Neural cell (in vitro differentiated cells): ENCODE measurements around the gene PPL. TPM values are rescaled to one million over a fixed set of nuclear protein-coding genes. Genes with fewer than 3 reads are reported as not detected.

Source experiments
- H2AFZ ChIP-seq: fragments of 200-600, 300-800 bp; sonication (generic), shearing (Covaris generic); 2 replicates; pipeline ENCODE4 v1.6.0; 2014; ENCODE audit warnings: low read depth, mild to moderate bottlenecking, antibody characterized with exemption, low read length, moderate library complexity
- H3F3A ChIP-seq: fragments of 200-600 bp; shearing (Covaris generic); 2 replicates; pipeline ENCODE4 v1.6.1; 2016; ENCODE audit warnings: mild to moderate bottlenecking, moderate library complexity, mixed read lengths, antibody characterized with exemption, low read length; ENCODE audit not compliant: insufficient read depth, poor library complexity, severe bottlenecking
- H3K27ac ChIP-seq: fragments of 200-600, 300-800 bp; sonication (generic), shearing (Covaris generic); 2 replicates; pipeline ENCODE4 v1.5.1; 2014; ENCODE audit warnings: mild to moderate bottlenecking, low read length, moderate library complexity
- H3K27me3 ChIP-seq: fragments of 300-800, 200-600 bp; sonication (generic), shearing (Covaris generic); 2 replicates; pipeline ENCODE4 v1.6.0; 2014; ENCODE audit warnings: mild to moderate bottlenecking, low read depth, low read length, moderate library complexity; ENCODE audit not compliant: insufficient read depth
- H3K36me3 ChIP-seq: fragments of 300-800, 200-600 bp; sonication (generic), shearing (Covaris generic); 2 replicates; pipeline ENCODE4 v1.5.1; 2014; ENCODE audit warnings: mild to moderate bottlenecking, antibody characterized with exemption, low read length, moderate library complexity; ENCODE audit not compliant: insufficient read depth
- H3K4me2 ChIP-seq: fragments of 300-800, 200-600 bp; sonication (generic), shearing (Covaris generic); 2 replicates; pipeline ENCODE4 v1.6.0; 2014; ENCODE audit warnings: mild to moderate bottlenecking, low read length
- H3K4me3 ChIP-seq: fragments of 300-800, 200-600 bp; sonication (generic), shearing (Covaris generic); 2 replicates; pipeline ENCODE4 v1.5.1; 2014; ENCODE audit warnings: mild to moderate bottlenecking, low read length, moderate library complexity
- H3K79me2 ChIP-seq: fragments of 200-600 bp; shearing (Covaris generic); replicated peaks from 2 replicates; pipeline ENCODE4 v1.6.0; 2014; ENCODE audit warnings: mild to moderate bottlenecking, low read length, moderate library complexity; ENCODE audit not compliant: insufficient read depth
- H3K9ac ChIP-seq: fragments of 300-800, 200-600 bp; sonication (generic), shearing (Covaris generic); 2 replicates; pipeline ENCODE4 v1.6.1; 2016; ENCODE audit warnings: mild to moderate bottlenecking, low read length, mixed read lengths
- H3K9me2 ChIP-seq: fragments of 200-600 bp; shearing (Covaris generic); 2 replicates; pipeline ENCODE4 v1.6.1; 2016; ENCODE audit warnings: mild to moderate bottlenecking, low read length, mixed read lengths; ENCODE audit not compliant: insufficient read depth
- H3K9me3 ChIP-seq: fragments of 200-600, 300-800 bp; sonication (generic), shearing (Covaris generic); 2 replicates; pipeline ENCODE4 v1.6.1; 2016; ENCODE audit warnings: mild to moderate bottlenecking, mixed run types, low read length, moderate library complexity, mixed read lengths
- H4K20me1 ChIP-seq: fragments of 200-600 bp; shearing (Covaris generic); 2 replicates; pipeline ENCODE4 v1.6.1; 2016; ENCODE audit warnings: mild to moderate bottlenecking, mixed run types; ENCODE audit not compliant: insufficient read depth
- CTCF ChIP-seq: fragments of 450-650 bp; IDR thresholded peaks from 2 replicates; pipeline ENCODE4 v1.5.1; 2014; ENCODE audit warnings: antibody characterized with exemption, mild to moderate bottlenecking, moderate library complexity; ENCODE audit not compliant: poor library complexity, severe bottlenecking
- EP300 ChIP-seq: fragments of 450-650 bp; conservative IDR thresholded peaks from 2 replicates; pipeline ENCODE4 v1.6.1; 2014; ENCODE audit warnings: antibody characterized with exemption, mild to moderate bottlenecking, moderate library complexity; ENCODE audit not compliant: poor library complexity, severe bottlenecking
- EZH2 ChIP-seq: fragments of 200-600, 300-800 bp; shearing (Covaris generic), sonication (generic); IDR thresholded peaks from 2 replicates; pipeline ENCODE4 v1.6.1; 2014; ENCODE audit warnings: antibody characterized with exemption, low read length, borderline replicate concordance, mild to moderate bottlenecking; ENCODE audit not compliant: insufficient read depth, poor library complexity, severe bottlenecking
- MXI1 ChIP-seq: fragments of 450-650 bp; conservative IDR thresholded peaks from 2 replicates; pipeline ENCODE4 v1.6.1; 2014; ENCODE audit warnings: antibody characterized with exemption, mild to moderate bottlenecking; ENCODE audit not compliant: poor library complexity, severe bottlenecking
- POLR2AphosphoS5 ChIP-seq: IDR thresholded peaks from 2 replicates; pipeline ENCODE4 v1.6.1; 2012
- RAD21 ChIP-seq: fragments of 450-650 bp; conservative IDR thresholded peaks from 2 replicates; pipeline ENCODE4 v1.6.1; 2014; ENCODE audit warnings: antibody characterized with exemption, mild to moderate bottlenecking, moderate library complexity
- REST ChIP-seq: IDR thresholded peaks from 2 replicates; pipeline ENCODE4 v1.6.1; 2012; ENCODE audit warnings: borderline replicate concordance
- SMC3 ChIP-seq: fragments of 450-650 bp; conservative IDR thresholded peaks from 2 replicates; pipeline ENCODE4 v1.6.1; 2014; ENCODE audit warnings: antibody characterized with exemption, mild to moderate bottlenecking, moderate library complexity; ENCODE audit not compliant: poor library complexity
- TAF1 ChIP-seq: IDR thresholded peaks from 2 replicates; pipeline ENCODE4 v1.6.1; 2012; ENCODE audit warnings: low read depth
- polyA plus RNA-seq: library from polyadenylated mRNA; depleted of rRNA; stranded (reverse); fragments of >200 nt; gene quantifications from 2 replicates; pipeline ENCODE4 v1.2.3, GENCODE V29; 2014

PPL gene
- polyA plus RNA-seq, 1 donor from 2014 or later: 0.81 TPM

- no peak overlapping the region for H3K4me3 ChIP-seq
- no peak overlapping the region for H3K4me2 ChIP-seq
- no peak overlapping the region for H3K9ac ChIP-seq
- H3K27ac ChIP-seq: no peak overlapping the region
- no peak for TF ChIP-seq RAD21
- no peak for TF ChIP-seq CTCF
- TF ChIP-seq REST: no peak
- TF ChIP-seq SMC3: no peak
- no peak for TF ChIP-seq EP300
- no peak for TF ChIP-seq MXI1
- no peak for TF ChIP-seq EZH2
- no peak for TF ChIP-seq TAF1
- TF ChIP-seq POLR2AphosphoS5: no peak
- no peaks in the 10 kb centered on the region for H3K9me3 ChIP-seq
- no peak overlapping the region for H2AFZ ChIP-seq
- no peaks in the 10 kb centered on the region for H3F3A ChIP-seq
- H3K36me3 ChIP-seq: no peaks in the 10 kb centered on the region
- H3K27me3 ChIP-seq: no peaks in the 10 kb centered on the region
- no peaks in the 10 kb centered on the region for H4K20me1 ChIP-seq
- no peaks in the 10 kb centered on the region for H3K79me2 ChIP-seq
- H3K9me2 ChIP-seq: no peaks in the 10 kb centered on the region
Observed at GRCh38 chr16:4890686-4891085, 46.3 kb downstream of the PPL start.

- Histone ChIP-seq H3K9ac (no peak overlapping the region), H3K4me2 (no peak overlapping the region), H3K27me3 (no peaks in the 10 kb centered on the region), H3K27ac (no peak overlapping the region), H3K79me2 (no peaks in the 10 kb centered on the region), H3K4me3 (no peak overlapping the region), H2AFZ (no peak overlapping the region), H3K36me3 (no peaks in the 10 kb centered on the region), H3K9me2 (no peaks in the 10 kb centered on the region), H3F3A (no peaks in the 10 kb centered on the region), H4K20me1 (no peaks in the 10 kb centered on the region), H3K9me3 (no peaks in the 10 kb centered on the region)
- TF ChIP-seq RAD21: no peak
- no peak for TF ChIP-seq CTCF
- TF ChIP-seq EP300: no peak
- no peak for TF ChIP-seq TAF1
- no peak for TF ChIP-seq POLR2AphosphoS5
- TF ChIP-seq REST: no peak
- TF ChIP-seq SMC3: no peak
- no peak for TF ChIP-seq EZH2
- no peak for TF ChIP-seq MXI1
Observed at GRCh38 chr16:4890026-4890425, 46.9 kb downstream of the PPL start.
